Activated T-cell treated with anti-CD3 and anti-CD28 coated beads, Interleukin-2, amount 50 U/mL, for 24 hours (primary cell): ENCODE measurements around the gene GJE1.

Source experiments
- DNase-seq: peaks from one replicate; pipeline ENCODE4 v3.0.0-alpha.2; 2020
- H3K27ac Mint-ChIP-seq: 2 replicates; pipeline ENCODE4 v1.8.0; 2020; ENCODE audit warnings: mild to moderate bottlenecking, mixed read lengths
- H3K27me3 Mint-ChIP-seq: 2 replicates; pipeline ENCODE4 v1.8.0; 2020; ENCODE audit warnings: mixed read lengths
- H3K36me3 Mint-ChIP-seq: 2 replicates; pipeline ENCODE4 v1.8.0; 2020; ENCODE audit warnings: low read depth, mixed read lengths
- H3K4me1 Mint-ChIP-seq: 2 replicates; pipeline ENCODE4 v1.8.0; 2020; ENCODE audit warnings: low read depth, mixed read lengths
- H3K4me3 Mint-ChIP-seq: 2 replicates; pipeline ENCODE4 v1.8.0; 2020; ENCODE audit warnings: mild to moderate bottlenecking, moderate library complexity, mixed read lengths
- H3K9me3 Mint-ChIP-seq: 2 replicates; pipeline ENCODE4 v1.8.0; 2020; ENCODE audit warnings: mixed read lengths

Gene GJE1

DNA sequence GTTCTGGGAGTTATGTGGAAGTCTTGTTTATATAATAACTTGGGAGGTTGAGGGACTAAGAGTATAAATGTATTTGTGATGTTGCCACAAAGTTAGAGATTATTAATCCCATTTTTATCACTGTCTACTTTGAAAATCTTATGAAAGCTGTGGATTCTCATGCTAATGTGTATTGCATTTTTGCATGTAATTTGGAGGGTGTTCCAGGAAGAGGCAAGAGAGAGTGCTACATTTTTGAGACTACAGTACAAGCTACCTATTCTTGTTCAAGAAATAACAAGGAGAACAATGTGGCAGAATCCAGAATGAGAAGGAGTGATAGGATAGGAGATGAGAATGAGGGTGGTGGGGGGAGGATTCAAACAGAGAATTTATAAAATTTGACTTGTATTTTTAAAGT, 49.3 kb downstream of the GJE1 start:
- DNase-seq, result no peak
- Mint-ChIP-seq H3K36me3 (peaks cover 46% of the 10 kb centered on the region), H3K27ac (no peak overlapping the region), H3K27me3 (no peaks in the 10 kb centered on the region), H3K4me1 (peaks cover 13% of the 10 kb centered on the region), H3K4me3 (no peak overlapping the region), H3K9me3 (peaks cover 8% of the 10 kb centered on the region)

DNA sequence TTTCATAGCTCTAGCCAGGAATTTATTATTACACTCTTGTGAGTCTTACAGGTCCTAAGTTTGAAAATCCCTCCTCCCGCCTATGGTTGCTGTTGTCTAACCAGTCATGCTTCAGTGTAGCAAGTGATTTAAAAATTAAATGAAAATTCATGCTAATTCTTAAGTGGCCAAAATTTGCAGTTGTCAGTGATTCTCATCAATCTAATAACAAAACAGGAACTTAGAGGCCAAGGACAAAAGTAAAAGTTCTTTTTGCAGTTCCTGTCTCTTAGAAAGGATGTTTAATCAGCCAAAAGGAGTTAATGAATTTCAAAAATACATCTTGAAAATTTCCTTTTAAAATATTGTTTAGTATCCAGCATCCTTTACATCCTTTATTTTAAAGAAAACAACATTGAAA, 50.6 kb downstream of the GJE1 start:
- Mint-ChIP-seq H3K27me3 (no peaks in the 10 kb centered on the region), H3K4me1 (peaks cover 13% of the 10 kb centered on the region), H3K9me3 (no peaks in the 10 kb centered on the region), H3K4me3 (no peak overlapping the region), H3K27ac (no peak overlapping the region), H3K36me3 (peaks cover 37% of the 10 kb centered on the region)
- no peak for DNase-seq

DNA sequence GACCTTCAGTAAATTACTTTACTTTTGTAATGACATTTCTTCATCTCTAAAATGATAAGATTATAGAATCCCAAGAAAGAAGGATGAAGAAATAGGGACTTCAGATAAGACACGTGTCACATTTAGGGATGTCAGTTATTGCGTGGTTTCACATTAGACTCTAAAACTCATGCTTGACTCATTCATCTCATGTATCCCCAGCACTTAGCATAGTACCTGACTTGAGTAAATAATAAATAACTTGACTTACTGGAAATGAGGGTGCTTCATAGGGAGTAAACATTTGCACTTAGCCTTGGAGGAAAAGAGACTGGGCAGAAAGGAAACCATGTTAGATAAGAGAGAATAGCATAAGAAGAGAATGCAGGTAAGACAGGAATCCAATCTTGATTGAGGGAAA, 51.6 kb downstream of the GJE1 start:
- Mint-ChIP-seq H3K36me3 (peaks cover 37% of the 10 kb centered on the region), H3K27me3 (no peaks in the 10 kb centered on the region), H3K9me3 (no peaks in the 10 kb centered on the region), H3K4me1 (peaks cover 13% of the 10 kb centered on the region), H3K4me3 (no peak overlapping the region), H3K27ac (no peak overlapping the region)
- DNase-seq, result no peak
